GM06990 (cell line): Measurements from ENCODE around the gene FMNL2.

ENCODE experiments used
- DNase-seq: peaks from one replicate; pipeline ENCODE4 v3.0.0-alpha.2; 2011; ENCODE audit not compliant: insufficient read length; ENCODE audit errors: extremely low read depth
- H3K27me3 ChIP-seq: replicated peaks from 2 replicates; pipeline ENCODE4 v1.6.0; 2011; ENCODE audit warnings: low read length; ENCODE audit not compliant: control insufficient read depth, insufficient read depth
- H3K36me3 ChIP-seq: 2 replicates; pipeline ENCODE4 v1.5.1; 2011; ENCODE audit warnings: low read length; ENCODE audit not compliant: control insufficient read depth, insufficient read depth
- H3K4me3 ChIP-seq: replicated peaks from 2 replicates; pipeline ENCODE4 v1.5.1; 2011; ENCODE audit warnings: low read depth, mild to moderate bottlenecking, control low read depth, low read length
- TF ChIP-seq, protein P1 (sequence below): IDR thresholded peaks from 2 replicates; pipeline ENCODE4 v1.5.1; 2011; ENCODE audit warnings: low read length, control low read depth, mild to moderate bottlenecking, inconsistent platforms; ENCODE audit not compliant: insufficient read depth, poor library complexity, severe bottlenecking

The FMNL2 gene

DNA sequence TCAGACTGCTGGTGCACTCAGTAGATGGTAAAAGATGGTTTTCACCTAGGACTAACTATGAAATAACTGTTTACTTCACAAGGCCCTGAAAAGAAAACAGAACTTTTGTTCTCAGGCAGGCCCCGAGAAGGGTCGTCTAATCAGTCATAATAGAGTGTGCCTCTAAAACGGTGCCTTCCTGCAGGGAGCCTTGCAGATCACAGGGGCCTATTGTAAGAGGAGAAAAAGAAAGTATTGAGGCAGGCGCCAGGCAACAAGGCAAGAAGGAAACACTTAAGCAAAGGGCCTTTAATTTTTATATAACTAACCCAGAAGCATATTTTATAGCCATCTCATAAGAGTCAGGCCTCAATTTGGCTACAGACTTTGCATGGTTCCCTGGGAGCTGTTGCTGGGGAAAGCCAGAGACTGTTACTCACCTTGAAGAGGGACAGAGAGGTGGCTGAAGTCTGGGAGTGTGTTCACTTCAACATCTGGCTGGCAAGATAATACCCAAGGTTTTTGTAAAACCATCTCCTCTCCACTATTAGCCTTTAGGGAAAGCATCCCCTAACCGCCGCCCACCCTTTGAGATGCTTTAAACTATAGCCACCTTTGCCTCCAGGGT, 265.2 kb downstream of the FMNL2 start:
- H3K36me3 ChIP-seq = no peaks in the 10 kb centered on the region
- DNase-seq = no peak
- no peak overlapping the region for H3K4me3 ChIP-seq
- TF ChIP-seq, protein P1, sequence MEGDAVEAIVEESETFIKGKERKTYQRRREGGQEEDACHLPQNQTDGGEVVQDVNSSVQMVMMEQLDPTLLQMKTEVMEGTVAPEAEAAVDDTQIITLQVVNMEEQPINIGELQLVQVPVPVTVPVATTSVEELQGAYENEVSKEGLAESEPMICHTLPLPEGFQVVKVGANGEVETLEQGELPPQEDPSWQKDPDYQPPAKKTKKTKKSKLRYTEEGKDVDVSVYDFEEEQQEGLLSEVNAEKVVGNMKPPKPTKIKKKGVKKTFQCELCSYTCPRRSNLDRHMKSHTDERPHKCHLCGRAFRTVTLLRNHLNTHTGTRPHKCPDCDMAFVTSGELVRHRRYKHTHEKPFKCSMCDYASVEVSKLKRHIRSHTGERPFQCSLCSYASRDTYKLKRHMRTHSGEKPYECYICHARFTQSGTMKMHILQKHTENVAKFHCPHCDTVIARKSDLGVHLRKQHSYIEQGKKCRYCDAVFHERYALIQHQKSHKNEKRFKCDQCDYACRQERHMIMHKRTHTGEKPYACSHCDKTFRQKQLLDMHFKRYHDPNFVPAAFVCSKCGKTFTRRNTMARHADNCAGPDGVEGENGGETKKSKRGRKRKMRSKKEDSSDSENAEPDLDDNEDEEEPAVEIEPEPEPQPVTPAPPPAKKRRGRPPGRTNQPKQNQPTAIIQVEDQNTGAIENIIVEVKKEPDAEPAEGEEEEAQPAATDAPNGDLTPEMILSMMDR = no peak
- no peaks in the 10 kb centered on the region for H3K27me3 ChIP-seq

DNA sequence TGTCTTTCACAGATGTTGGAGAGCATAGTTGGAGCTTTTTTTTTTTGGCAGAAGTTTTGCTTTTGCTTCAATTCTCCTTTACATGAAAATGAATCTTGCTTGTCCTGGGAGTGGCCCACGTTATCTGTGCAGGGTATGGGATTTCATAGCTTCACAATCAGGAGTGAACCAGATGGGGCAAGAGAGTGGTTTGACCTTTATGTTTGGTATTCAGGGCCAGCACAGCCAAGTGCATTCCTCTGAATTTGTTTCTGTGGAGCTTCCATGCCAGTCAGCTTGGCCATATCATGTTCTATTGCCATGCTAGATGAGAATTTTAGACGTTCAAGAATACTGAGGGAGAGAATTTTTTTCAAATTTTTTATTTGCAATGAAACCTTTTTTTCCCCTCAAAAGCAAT, 265.7 kb downstream of the FMNL2 start:
- TF ChIP-seq, protein P1 = no peak
- no peak for DNase-seq
- Histone ChIP-seq H3K4me3 (no peak overlapping the region), H3K36me3 (no peaks in the 10 kb centered on the region), H3K27me3 (no peaks in the 10 kb centered on the region)

DNA sequence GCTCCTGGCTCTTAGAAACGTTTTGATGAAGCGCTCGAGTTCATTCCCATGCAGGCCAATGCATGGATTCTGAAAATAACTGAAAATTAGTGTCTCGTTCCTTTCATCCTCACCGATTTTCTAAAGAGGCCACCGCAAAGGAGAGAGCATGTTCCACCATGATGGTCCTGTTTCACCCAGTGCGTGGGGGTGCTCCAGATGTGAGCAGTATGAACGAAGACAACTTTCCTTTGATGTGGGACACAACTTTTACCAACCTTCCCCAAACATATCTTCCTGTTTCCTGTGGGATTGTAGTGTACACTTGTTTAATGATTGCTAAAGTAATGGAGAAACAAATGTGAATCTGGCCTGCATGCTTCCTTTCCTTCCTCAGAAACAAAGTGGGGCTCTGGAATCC, 267.8 kb downstream of the FMNL2 start:
- TF ChIP-seq, protein P1 = no peak
- Histone ChIP-seq H3K4me3 (no peak overlapping the region), H3K36me3 (no peaks in the 10 kb centered on the region), H3K27me3 (no peaks in the 10 kb centered on the region)
- DNase-seq = no peak

DNA sequence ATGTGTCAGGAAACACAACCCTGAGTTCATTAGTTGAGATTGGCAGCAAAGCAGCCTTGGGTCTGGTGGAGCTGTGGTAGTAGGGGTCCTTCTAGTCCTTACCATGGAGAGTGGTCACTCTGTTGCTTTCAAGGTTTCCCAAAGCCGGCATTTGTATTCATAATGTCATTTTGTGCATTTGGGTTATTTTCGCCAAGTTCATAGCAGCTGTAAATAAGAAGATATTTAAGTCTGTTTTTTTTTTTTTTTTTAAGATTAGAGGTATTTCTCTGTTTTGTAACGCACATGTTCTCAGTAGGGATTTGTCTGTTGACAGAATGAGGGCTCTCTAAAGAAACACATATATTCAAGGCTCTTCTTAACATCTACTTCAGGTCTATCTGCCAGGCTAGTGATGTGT, 268.2 kb downstream of the FMNL2 start:
- DNase-seq = no peak
- H3K27me3 ChIP-seq = no peaks in the 10 kb centered on the region
- TF ChIP-seq, protein P1 = no peak
- H3K36me3 ChIP-seq = no peaks in the 10 kb centered on the region
- H3K4me3 ChIP-seq = no peak overlapping the region

DNA sequence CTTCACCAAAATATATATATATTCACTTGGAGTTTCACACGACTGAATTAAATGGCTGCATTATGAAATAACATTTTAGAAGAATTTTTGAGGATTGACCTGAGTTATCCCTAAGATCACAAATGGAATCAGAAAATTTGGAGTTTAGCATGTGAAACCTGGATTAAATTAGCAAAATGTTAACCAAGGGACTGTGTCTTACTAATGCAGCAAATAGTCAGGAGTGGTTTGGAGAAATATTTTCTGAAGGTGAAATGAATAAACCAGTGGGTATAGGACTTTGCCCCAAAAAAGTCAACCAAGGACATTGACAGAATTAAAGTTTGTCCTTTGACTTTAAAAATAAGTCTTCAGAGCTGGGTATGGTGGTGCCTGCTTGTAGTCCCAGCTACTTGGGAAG, 271.1 kb downstream of the FMNL2 start:
- Histone ChIP-seq H3K36me3 (no peaks in the 10 kb centered on the region), H3K4me3 (no peak overlapping the region), H3K27me3 (no peaks in the 10 kb centered on the region)
- TF ChIP-seq, protein P1 = no peak
- DNase-seq = no peak

DNA sequence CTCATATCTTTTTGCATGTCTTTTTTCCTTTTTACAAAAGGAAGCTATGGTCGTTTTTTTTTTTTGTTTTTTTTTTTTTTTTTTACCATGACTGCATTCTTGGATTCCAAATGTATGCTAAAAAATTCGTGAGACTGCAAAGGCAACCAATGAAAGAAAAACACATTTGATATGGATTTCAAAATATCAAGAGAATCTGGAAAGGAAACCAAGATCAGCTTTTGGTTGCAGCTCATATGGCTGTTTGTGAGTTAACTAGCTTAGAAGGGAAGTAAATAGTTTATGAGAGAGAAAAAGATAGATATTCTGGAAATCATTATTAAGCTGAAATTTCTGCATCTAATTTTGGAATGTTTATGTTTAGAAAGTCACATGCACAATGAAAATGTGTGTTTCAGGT, 272.0 kb downstream of the FMNL2 start:
- TF ChIP-seq, protein P1 = no peak
- Histone ChIP-seq H3K27me3 (no peaks in the 10 kb centered on the region), H3K4me3 (no peak overlapping the region), H3K36me3 (no peaks in the 10 kb centered on the region)
- no peak for DNase-seq
